ENCODE data around the gene DSCAML1. TPM values are rescaled to one million over a fixed set of nuclear protein-coding genes. Genes with fewer than 3 reads are reported as not detected.

The DSCAML1 gene
- total and polyA plus RNA-seq, 9 of the 15 experiments (the other 6 are each of a cell fraction or from before 2014, with no cell fraction given), result not detected

- TF ChIP-seq REST (IDR thresholded peaks at IDR 0.05; ENCODE audit: borderline replicate concordance), result peak; percentile 52
- no peak for TF ChIP-seq REST (CRISPR knock-in tag; IDR thresholded peaks at IDR 0.05; ENCODE audit: low read depth)
- TF ChIP-seq ZNF280A (IDR thresholded peaks at IDR 0.05; ENCODE audit: low read depth, partially characterized antibody), result no peak
- TF ChIP-seq CHD4 (IDR thresholded peaks at IDR 0.05; ENCODE audit: insufficient read depth, insufficient replicate concordance, low read depth, low read length, poor library complexity, severe bottlenecking), result no peak
- TF ChIP-seq ZFP30 (CRISPR knock-in tag; IDR thresholded peaks at IDR 0.05; ENCODE audit: borderline replicate concordance), result no peak
- TF ChIP-seq ZNF263 (CRISPR knock-in tag; IDR thresholded peaks at IDR 0.05; ENCODE audit: borderline replicate concordance), result 0 out of 2 replicates have a peak, but pooled peaks have one; percentile 21
- TF ChIP-seq CTBP1 (IDR thresholded peaks at IDR 0.05; ENCODE audit: borderline replicate concordance), result 0 out of 2 replicates have a peak, but pooled peaks have one; percentile 13
- peak; percentile 54 for TF ChIP-seq SMC3 (conservative IDR thresholded peaks at IDR 0.05; ENCODE audit: insufficient read depth, low read depth, low read length)
- no peak for TF ChIP-seq KAT7 (CRISPR knock-in tag; IDR thresholded peaks at IDR 0.05; ENCODE audit: borderline replicate concordance)
- no peak for TF ChIP-seq ZNF699 (CRISPR knock-in tag; IDR thresholded peaks at IDR 0.05; ENCODE audit: insufficient replicate concordance)
- no peak for TF ChIP-seq ZNF668 (CRISPR knock-in tag; IDR thresholded peaks at IDR 0.05)
These were observed 25.3 kb upstream of the DSCAML1 start (continued) for GRCh38 chr11:117822074-117823033.

Measured in K562 (cell line).